ENCODE data around the gene BCL2L11. TPM values are rescaled to one million over a fixed set of nuclear protein-coding genes. Genes with fewer than 3 reads are reported as not detected.
"Not testable (repeated sequence)": the region's sequence is repeated elsewhere in the genome, so short reads cannot be mapped to it uniquely, and the experiment has no call there.

The BCL2L11 gene
- total RNA-seq = 8.4 TPM
- long read RNA-seq, partial matches to known transcripts = 0 of 6 reads
- long read RNA-seq, other reads (novel, unspliced or antisense) = 5 of 6 reads

- peaks cover 70% of the 10 kb centered on the region for H3K4me1 ChIP-seq
- H3K4me3 ChIP-seq = peak within 1 kb of the TSS; percentile 92
- H3K9me3 ChIP-seq (replicated peaks) = no peaks in the 10 kb centered on the region
- TF ChIP-seq CTCF (IDR thresholded peaks at IDR 0.05; ENCODE audit: borderline replicate concordance) = peak; percentile 40
- intact Hi-C loops (cut with micrococcal nuclease) = no loop called here
- peak within 1 kb of the TSS; percentile 92 for H3K27ac ChIP-seq (replicated peaks)
- H3K36me3 ChIP-seq = peaks cover 16% of the 10 kb centered on the region
- DNase-seq = peak; percentile 93
- H3K27me3 ChIP-seq (ENCODE audit: low read depth) = peaks cover 33% of the 10 kb centered on the region
Observed at GRCh38 chr2:111120253-111121027, at the start of gene BCL2L11. BCL2L11 (plus strand) TSS chr2:111120914; CDS start chr2:111123746, 2,832 bp downstream.

GRCh38 chr2:111071600-111072171, 49.0 kb upstream of the BCL2L11 start:
- DNase-seq = no peak
- TF ChIP-seq CTCF (IDR thresholded peaks at IDR 0.05; ENCODE audit: borderline replicate concordance) = no peak

DNA sequence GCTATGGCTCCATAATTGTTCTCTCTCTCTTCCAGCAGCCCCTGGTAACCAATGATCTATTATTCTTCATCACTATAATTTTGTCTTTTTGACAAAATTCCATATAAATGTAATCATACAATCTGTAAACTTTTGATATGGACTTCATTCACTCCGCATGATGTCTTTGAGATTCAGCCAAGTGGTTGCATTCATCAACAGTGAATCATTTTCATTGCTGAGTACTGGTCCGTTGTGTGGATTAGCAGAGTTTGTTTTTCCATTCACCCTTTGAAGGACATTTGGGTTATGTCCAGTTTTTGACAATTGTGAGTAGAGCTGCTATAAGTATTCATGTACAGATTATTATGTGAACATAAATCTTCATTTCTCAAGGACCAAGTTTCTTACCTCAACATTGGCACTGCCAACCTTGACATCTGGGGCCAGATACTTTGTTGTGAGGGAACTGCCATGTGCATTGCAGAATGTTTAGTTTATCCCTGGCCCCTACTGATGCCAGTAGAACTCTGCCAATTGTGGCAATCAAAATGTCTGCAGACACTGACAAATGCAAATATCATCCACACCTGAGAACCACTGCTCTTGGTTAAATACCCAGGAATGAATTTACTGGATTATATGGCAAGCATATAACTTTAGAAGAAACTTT, 48.4 kb upstream of the BCL2L11 start:
- DNase-seq = no peak
- Histone ChIP-seq H3K9me3 (replicated peaks) (peaks cover 24% of the 10 kb centered on the region), H3K4me3 (no peak overlapping the region), H3K27ac (replicated peaks) (peak overlapping the region; percentile 56), H3K36me3 (no peaks in the 10 kb centered on the region), H3K27me3 (ENCODE audit: low read depth) (no peaks in the 10 kb centered on the region), H3K4me1 (peaks cover 12% of the 10 kb centered on the region)
- TF ChIP-seq CTCF (IDR thresholded peaks at IDR 0.05; ENCODE audit: borderline replicate concordance) = no peak
- intact Hi-C loops (cut with micrococcal nuclease) = no loop called here

More at GRCh38 chr2:111071600-111072171, 49.0 kb upstream of the BCL2L11 start:
- Histone ChIP-seq H3K9me3 (replicated peaks) (peaks cover 24% of the 10 kb centered on the region), H3K36me3 (no peaks in the 10 kb centered on the region), H3K4me1 (peaks cover 12% of the 10 kb centered on the region), H3K27me3 (ENCODE audit: low read depth) (no peaks in the 10 kb centered on the region), H3K4me3 (no peak overlapping the region), H3K27ac (replicated peaks) (peak overlapping the region; percentile 56)
- intact Hi-C loops (cut with micrococcal nuclease) = no loop called here

- H3K4me3 ChIP-seq; intact Hi-C loops (cut with micrococcal nuclease); H3K9me3 ChIP-seq (replicated peaks); H3K4me1 ChIP-seq; H3K27ac ChIP-seq (replicated peaks); H3K36me3 ChIP-seq; DNase-seq: not testable (repeated sequence)
- H3K27me3 ChIP-seq (ENCODE audit: low read depth) = peaks cover 22% of the 10 kb centered on the region
Observed at GRCh38 chr2:111082659-111083058, 38.1 kb upstream of the BCL2L11 start.

- Histone ChIP-seq H3K9me3 (replicated peaks) (no peaks in the 10 kb centered on the region), H3K4me3 (no peak overlapping the region), H3K4me1 (no peaks in the 10 kb centered on the region), H3K27me3 (ENCODE audit: low read depth) (peaks cover 9% of the 10 kb centered on the region), H3K36me3 (no peaks in the 10 kb centered on the region), H3K27ac (replicated peaks) (no peak overlapping the region)
- no peak for TF ChIP-seq CTCF (IDR thresholded peaks at IDR 0.05; ENCODE audit: borderline replicate concordance)
- DNase-seq = no peak
- intact Hi-C loops (cut with micrococcal nuclease) = no loop called here
Observed at GRCh38 chr2:111091811-111092211, 28.9 kb upstream of the BCL2L11 start.

Data from left ventricle myocardium inferior (tissue), 1 donor.